Effector memory CD8-positive, alpha-beta T cell (primary cell): ENCODE measurements around the gene ACLY.
"Not testable (repeated sequence)": the region's sequence is repeated elsewhere in the genome, so short reads cannot be mapped to it uniquely, and the experiment has no call there.

Experiments used
- ATAC-seq: fragments of 150-1000 bp; cut with Tn5 transposase; replicated peaks from 2 replicates; pipeline ENCODE4 v1.10.0; 2021; ENCODE audit warnings: mild to moderate bottlenecking, moderate library complexity
- DNase-seq, 3 experiments: peaks; one replicate each; pipeline ENCODE4 v3.0.0; 2021
- H3K27ac Mint-ChIP-seq, 2 donors: one replicate each; pipeline ENCODE4 v1.8.0; 2022; ENCODE audit warnings: mild to moderate bottlenecking in 2 of 2, mixed read lengths in 2 of 2, moderate library complexity in 2 of 2
- H3K27me3 Mint-ChIP-seq, 2 donors: one replicate each; pipeline ENCODE4 v1.8.0; 2022; ENCODE audit warnings: mixed read lengths in 2 of 2
- H3K36me3 Mint-ChIP-seq: one replicate; pipeline ENCODE4 v1.8.0; 2022; ENCODE audit warnings: mild to moderate bottlenecking, moderate library complexity, mixed read lengths; ENCODE audit not compliant: insufficient read depth
- H3K4me1 Mint-ChIP-seq, 2 donors: one replicate each; pipeline ENCODE4 v1.8.0; 2022; ENCODE audit warnings: low read depth in 2 of 2, mixed read lengths in 2 of 2
- H3K4me3 Mint-ChIP-seq, 2 donors: one replicate each; pipeline ENCODE4 v1.8.0; 2022; ENCODE audit warnings: mild to moderate bottlenecking in 2 of 2, mixed read lengths in 2 of 2, moderate library complexity in 2 of 2
- H3K9me3 Mint-ChIP-seq, 2 donors: one replicate each; pipeline ENCODE4 v1.8.0; 2022; ENCODE audit warnings: mixed read lengths in 2 of 2

The ACLY gene

DNA sequence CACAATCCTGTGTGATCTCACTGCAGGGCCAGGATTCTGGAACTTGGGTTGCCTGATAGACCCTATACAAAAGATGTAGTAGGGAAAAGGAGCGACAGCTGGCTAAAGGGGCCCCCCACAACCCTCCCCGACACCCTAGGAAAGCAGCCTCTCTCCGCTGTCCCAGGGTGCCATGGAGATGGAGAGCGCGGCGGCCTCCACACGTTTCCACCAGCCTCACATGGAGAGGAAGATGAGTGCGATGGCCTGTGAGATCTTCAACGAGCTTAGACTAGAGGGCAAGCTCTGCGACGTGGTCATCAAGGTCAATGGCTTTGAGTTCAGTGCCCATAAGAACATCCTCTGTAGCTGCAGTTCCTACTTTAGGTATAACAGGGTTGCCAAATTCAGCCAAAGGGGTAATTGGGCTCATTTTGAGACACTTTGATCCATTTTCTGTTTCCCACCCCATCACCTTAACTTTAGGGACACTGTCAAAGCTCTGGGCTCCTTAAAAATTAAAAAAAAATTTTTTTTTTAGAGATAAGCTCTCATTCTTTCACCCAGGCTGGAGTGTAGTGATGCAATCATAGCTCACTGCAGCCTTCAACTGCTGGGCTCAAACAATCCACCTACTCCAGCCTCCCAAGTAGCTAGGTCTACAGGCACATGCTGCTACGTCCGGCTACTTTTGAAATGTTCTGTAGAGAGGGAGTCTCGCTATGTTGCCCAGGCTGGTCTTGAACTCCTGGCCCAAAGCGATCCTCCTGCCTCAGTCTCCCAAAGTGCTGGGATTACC, 80.8 kb downstream of the ACLY start, which contains the start of gene KLHL10:
Gene KLHL10, plus strand, starts transcription at position 65 of the 778 bp plus-strand sequence. Its CDS starts 108 bp downstream, at position 173.
- H3K36me3 Mint-ChIP-seq = peaks cover 4% of the 10 kb centered on the region
- peaks cover 0 to 9% of the 10 kb centered on the region in 2 donors for H3K27me3 Mint-ChIP-seq
- H3K27ac Mint-ChIP-seq = no peak within 1 kb of the TSS
- no peaks in the 10 kb centered on the region for H3K9me3 Mint-ChIP-seq
- peak within 1 kb of the TSS; percentile 80 for H3K4me3 Mint-ChIP-seq
- DNase-seq (no peak), ATAC-seq (no peak)
- H3K4me1 Mint-ChIP-seq = peaks cover 7 to 8% of the 10 kb centered on the region in 2 donors

DNA sequence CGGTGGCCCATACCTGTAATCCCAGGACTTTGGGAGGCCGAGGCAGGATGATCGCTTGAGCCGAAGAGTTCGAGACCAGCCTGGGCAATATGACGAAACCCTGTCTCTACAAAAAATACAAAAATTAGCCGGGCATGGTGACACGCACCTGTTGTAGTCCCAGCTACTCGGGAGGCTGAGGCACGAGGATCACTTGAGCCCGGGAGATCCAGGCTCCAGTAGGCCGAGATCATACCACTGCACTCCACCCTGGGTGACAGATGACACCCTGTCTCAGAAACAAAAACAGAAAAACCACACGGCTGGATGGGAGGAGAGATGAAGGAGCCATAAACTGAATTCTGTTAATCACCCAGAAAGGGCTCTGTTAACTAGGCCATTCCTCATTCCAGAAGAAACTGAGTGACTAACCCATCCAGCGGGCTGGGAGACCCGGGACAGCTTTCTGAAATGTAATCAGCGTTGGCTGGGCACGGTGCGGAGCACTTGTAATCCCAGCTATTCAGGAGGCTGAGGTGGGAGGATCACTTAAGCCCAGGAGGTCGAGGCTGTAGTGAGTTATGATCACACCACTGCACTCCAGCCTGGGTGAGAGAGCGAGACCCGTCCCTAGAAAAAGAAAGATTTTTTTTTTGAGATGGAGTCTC, 82.1 kb downstream of the ACLY start:
- H3K4me1 Mint-ChIP-seq = peaks cover 7 to 8% of the 10 kb centered on the region in 2 donors
- H3K36me3 Mint-ChIP-seq = peaks cover 4% of the 10 kb centered on the region
- no peak overlapping the region for H3K27ac Mint-ChIP-seq
- no peak for DNase-seq
- peaks cover 0 to 9% of the 10 kb centered on the region in 2 donors for H3K27me3 Mint-ChIP-seq
- no peaks in the 10 kb centered on the region for H3K9me3 Mint-ChIP-seq
- no peak for ATAC-seq
- peak overlapping the region; percentile 80 for H3K4me3 Mint-ChIP-seq

DNA sequence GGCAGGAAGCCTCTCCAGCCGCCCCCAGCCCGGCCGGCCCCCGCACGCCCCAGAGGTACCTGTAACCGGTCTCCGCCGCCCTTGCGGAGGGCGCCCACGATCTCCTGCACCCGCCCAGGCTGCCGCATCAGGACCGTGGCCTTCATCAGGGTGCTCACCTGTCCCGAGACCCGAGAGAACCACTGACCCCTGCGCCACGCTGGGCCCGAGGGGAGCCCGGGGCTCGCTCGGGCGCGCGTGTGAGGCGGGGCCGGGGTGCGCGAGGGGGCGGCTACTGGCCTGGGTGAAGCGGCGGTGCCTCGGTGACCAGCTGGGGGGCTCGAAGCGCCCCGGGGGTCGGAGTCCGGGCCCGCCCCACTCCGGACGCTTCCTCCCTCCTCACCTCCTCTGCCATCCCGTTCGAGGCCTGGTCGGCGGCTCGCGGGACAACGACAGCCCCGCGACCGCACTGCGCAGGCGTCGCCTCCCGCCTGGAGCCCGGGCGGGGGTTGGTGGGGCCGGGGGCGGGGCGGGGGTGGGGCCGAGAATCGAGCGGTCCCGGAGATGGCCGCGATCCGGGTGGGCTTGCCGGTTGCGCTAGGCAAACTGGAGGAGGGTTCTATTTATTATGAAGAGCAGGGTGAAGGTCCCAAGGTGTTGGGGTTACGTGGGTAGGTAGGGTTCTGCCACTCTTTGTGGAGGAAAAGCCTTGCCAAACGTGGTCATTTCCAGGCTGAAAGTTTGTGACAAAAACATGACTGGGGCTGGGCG, 82.8 kb downstream of the ACLY start, which contains the start of gene NT5C3B:
Gene NT5C3B, minus strand, starts transcription at position 433 of the 750 bp plus-strand sequence. Its CDS starts 39 bp downstream, at position 394.
- H3K9me3 Mint-ChIP-seq = no peaks in the 10 kb centered on the region
- peak within 1 kb of the TSS; percentile 35 to 69 for H3K27ac Mint-ChIP-seq
- ATAC-seq (peak; percentile 84), DNase-seq (peak; percentile 23 to 34 (median 27))
- H3K4me1 Mint-ChIP-seq = peaks cover 7 to 8% of the 10 kb centered on the region in 2 donors
- H3K36me3 Mint-ChIP-seq = peaks cover 7% of the 10 kb centered on the region
- H3K27me3 Mint-ChIP-seq = peaks cover 0 to 9% of the 10 kb centered on the region in 2 donors
- peak within 1 kb of the TSS; percentile 80 for H3K4me3 Mint-ChIP-seq

DNA sequence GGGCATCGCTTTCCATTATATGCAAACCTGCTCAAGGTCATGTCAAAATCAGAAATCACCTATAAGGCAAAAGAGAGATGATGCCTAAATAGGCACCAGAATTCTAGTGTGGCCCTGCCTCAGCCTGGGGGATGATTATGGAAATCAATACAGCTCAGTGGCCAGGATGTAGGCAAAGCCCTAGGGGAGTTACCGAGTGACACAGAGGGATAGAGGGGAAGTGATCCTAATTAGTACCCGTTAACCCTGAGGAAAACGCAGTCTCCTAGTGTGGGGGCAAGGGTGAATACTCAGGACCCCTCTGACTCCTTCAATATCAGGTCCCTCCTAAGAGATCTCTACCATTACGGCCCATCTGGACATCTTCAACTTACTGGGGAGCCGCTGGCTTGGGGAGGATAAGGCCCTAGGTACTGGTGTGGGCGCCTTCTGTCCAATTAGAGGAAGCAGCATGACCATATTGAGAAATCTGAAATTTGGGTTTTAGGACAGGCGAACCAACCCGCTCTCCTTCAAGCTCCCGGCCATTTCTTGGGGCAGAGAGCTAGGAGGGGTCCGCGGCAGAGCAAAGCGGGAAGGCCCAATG, 83.4 kb downstream of the ACLY start:
- peak overlapping the region; percentile 80 for H3K4me3 Mint-ChIP-seq
- no peaks in the 10 kb centered on the region for H3K9me3 Mint-ChIP-seq
- H3K27me3 Mint-ChIP-seq = peaks cover 0 to 9% of the 10 kb centered on the region in 2 donors
- peaks cover 7 to 8% of the 10 kb centered on the region in 2 donors for H3K4me1 Mint-ChIP-seq
- DNase-seq (no peak), ATAC-seq (peak; percentile 31)
- peaks cover 12% of the 10 kb centered on the region for H3K36me3 Mint-ChIP-seq
- H3K27ac Mint-ChIP-seq = peak overlapping the region; percentile 35 to 69

DNA sequence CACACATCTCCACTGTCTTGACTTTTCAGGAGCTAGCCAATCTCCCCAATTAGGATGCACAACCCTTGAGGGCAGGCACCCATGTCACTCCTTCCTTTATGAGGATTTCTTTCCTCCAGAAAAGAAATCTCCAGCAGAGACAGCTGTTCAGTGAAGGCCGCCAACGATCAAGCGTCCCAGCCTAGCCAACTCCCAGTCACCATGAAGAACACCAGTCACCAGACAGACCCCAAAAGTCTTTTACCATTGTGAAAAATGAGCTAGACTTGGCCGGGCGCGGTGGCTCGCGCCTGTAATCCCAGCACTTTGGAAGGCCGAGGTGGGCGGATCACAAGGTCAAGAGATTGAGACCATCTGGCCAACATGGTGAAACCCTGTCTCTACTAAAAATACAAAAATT, 88.8 kb downstream of the ACLY start:
- not testable (repeated sequence) for H3K27me3 Mint-ChIP-seq, H3K9me3 Mint-ChIP-seq, ATAC-seq, H3K4me3 Mint-ChIP-seq, H3K27ac Mint-ChIP-seq, DNase-seq, H3K4me1 Mint-ChIP-seq
- H3K36me3 Mint-ChIP-seq = peaks cover 27% of the 10 kb centered on the region

DNA sequence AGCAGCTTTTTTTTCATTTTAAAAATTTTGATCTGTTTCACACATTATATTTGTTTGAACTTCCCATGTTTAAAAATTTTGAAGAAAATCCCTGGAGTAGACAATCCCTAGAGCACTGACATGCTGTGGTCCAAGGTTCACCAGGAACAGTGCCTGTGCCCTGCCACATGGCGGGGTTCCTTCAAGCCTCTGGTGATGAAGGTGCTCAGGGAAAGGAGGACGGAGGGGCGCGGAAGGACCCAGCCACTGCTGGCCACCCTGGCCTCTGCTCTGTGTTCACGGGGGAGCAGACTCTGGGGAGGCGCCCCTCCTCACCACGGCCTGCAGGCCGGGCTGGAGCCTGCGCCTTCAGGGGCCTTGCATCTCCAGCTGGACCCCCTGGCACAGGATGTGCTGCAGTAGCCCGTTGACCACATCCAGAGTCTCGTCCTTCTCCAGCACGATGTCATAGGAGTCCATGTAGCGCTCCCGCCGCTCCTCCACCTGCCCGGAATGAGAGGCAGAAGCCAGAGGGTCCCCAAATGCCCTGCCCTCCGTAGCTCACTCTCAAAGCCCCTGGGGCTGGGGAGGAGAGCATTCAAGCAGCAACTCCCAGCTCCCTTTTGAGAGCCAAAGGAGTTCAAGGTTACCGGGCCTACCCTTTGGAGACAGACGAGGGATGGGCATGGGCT, 93.4 kb downstream of the ACLY start:
- peaks cover 15% of the 10 kb centered on the region for H3K36me3 Mint-ChIP-seq
- DNase-seq = no peak
- peak overlapping the region in 1 of 2 donors; percentile 59 for H3K27ac Mint-ChIP-seq

DNA sequence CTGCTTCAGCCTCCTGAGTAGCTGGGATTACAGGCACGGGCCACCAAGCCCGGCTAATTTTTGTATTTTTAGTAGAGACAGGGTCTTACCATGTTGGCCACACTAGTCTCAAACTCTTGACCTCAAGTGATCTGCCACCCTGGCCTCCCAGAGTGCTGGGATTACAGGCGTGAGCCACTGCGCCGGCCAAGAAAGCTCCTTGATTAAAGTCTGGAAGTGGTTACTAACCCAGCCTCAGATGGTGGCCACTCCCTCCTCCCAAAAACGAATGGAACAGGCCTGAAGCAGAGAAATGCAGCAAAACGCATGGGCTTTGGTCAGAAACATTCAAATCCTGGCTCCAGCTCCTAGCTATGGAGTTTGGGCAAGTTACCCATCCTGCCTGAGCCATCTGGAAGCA, 94.7 kb downstream of the ACLY start:
- Mint-ChIP-seq H3K36me3 (peaks cover 15% of the 10 kb centered on the region), H3K27me3 (peaks cover 0 to 11% of the 10 kb centered on the region in 2 donors), H3K4me3 (no peak overlapping the region), H3K9me3 (no peaks in the 10 kb centered on the region), H3K27ac (no peak overlapping the region), H3K4me1 (no peaks in the 10 kb centered on the region)
- no peak for DNase-seq
- no peak for ATAC-seq

More for the DNA sequence above, 93.4 kb downstream of the ACLY start:
- H3K4me3 Mint-ChIP-seq = no peak overlapping the region
- no peaks in the 10 kb centered on the region for H3K27me3 Mint-ChIP-seq
- no peaks in the 10 kb centered on the region for H3K4me1 Mint-ChIP-seq
- no peaks in the 10 kb centered on the region for H3K9me3 Mint-ChIP-seq
- ATAC-seq = no peak

DNA sequence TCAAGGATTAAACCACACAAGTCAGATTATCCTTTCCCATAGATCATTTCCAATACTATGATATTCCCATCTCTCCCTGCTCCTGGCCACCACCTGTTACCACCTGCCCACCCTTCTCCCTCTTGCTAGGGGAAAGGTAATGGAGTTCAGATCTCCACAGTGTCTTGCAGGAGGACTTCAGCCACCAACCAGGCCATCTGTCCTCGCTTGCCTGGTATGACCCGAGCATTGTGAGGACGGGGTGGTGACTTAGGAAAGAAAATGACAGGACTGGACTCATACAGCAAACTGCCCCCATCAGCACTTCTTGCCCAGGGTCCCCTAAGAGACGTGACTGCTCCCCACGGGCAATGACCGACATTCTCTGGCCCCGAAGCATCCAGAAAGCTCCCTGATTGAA, 95.2 kb downstream of the ACLY start:
- no peak overlapping the region for H3K4me3 Mint-ChIP-seq
- no peak overlapping the region for H3K27ac Mint-ChIP-seq
- H3K4me1 Mint-ChIP-seq = no peaks in the 10 kb centered on the region
- no peak for ATAC-seq
- H3K36me3 Mint-ChIP-seq = peaks cover 15% of the 10 kb centered on the region
- H3K27me3 Mint-ChIP-seq = peaks cover 0 to 12% of the 10 kb centered on the region in 2 donors
- DNase-seq = no peak
- no peaks in the 10 kb centered on the region for H3K9me3 Mint-ChIP-seq

DNA sequence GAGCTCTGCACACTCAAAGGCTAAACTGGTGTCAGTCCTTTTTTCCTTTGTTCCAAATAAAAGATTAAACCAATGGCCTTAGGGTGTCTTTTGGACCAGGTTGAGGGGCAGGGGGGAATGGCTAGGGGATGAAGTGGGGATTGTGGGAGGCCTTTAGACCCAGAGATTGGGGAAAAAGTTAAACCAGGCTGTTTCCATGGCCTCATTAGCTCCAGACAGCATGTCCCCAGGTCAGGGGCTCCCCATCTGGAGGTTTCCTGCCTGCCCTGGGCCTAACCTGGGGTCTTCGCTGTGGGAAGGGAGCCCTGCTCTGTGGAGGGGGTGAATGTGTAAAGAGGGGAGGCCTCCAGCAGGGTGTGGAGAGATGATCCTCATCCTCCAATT, 95.6 kb downstream of the ACLY start:
- Mint-ChIP-seq H3K27me3 (peaks cover 4 to 16% of the 10 kb centered on the region in 2 donors), H3K4me3 (no peak overlapping the region), H3K27ac (peak overlapping the region in 1 of 2 donors; percentile 1), H3K36me3 (peaks cover 15% of the 10 kb centered on the region), H3K4me1 (no peaks in the 10 kb centered on the region), H3K9me3 (no peaks in the 10 kb centered on the region)
- DNase-seq (no peak), ATAC-seq (no peak)

DNA sequence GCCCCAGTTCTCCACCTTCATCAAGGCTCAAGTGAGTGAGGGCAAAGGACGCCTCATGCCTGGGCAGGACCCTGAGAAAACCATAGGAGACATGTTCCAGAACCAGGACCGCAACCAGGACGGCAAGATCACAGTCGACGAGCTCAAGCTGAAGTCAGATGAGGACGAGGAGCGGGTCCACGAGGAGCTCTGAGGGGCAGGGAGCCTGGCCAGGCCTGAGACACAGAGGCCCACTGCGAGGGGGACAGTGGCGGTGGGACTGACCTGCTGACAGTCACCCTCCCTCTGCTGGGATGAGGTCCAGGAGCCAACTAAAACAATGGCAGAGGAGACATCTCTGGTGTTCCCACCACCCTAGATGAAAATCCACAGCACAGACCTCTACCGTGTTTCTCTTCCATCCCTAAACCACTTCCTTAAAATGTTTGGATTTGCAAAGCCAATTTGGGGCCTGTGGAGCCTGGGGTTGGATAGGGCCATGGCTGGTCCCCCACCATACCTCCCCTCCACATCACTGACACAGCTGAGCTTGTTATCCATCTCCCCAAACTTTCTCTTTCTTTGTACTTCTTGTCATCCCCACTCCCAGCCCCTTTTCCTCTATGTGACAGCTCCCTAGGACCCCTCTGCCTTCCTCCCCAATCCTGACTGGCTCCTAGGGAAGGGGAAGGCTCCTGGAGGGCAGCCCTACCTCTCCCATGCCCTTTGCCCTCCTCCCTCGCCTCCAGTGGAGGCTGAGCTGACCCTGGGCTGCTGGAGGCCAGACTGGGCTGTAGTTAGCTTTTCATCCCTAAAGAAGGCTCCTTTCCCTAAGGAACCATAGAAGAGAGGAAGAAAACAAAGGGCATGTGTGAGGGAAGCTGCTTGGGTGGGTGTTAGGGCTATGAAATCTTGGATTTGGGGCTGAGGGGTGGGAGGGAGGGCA, 96.3 kb downstream of the ACLY start:
- Mint-ChIP-seq H3K36me3 (peaks cover 15% of the 10 kb centered on the region), H3K27me3 (peaks cover 8 to 20% of the 10 kb centered on the region in 2 donors), H3K4me1 (no peaks in the 10 kb centered on the region), H3K4me3 (no peak overlapping the region), H3K9me3 (no peaks in the 10 kb centered on the region), H3K27ac (peak overlapping the region in 1 of 2 donors; percentile 1)
- ATAC-seq = no peak
- DNase-seq = no peak

DNA sequence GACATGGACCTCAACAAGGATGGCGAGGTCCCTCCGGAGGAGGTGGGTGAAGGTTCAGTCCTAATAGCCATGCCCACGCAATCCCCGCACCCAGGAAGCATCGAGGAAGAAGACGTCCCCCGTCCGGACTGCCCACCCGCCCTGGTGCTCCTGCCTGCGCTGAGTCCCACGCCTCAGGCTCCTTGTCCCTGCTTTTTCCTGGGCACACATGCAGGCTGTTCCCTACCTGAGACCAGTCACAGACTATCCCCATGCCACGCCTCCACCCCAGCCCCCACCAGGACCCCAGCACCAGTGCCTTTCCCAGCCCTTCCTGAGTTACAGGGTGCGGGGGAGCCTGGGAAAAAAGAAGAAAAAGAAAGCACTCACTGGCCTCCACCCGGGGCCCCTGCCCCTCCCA, 97.0 kb downstream of the ACLY start:
- H3K4me3 Mint-ChIP-seq = no peak overlapping the region
- no peak overlapping the region for H3K27ac Mint-ChIP-seq
- DNase-seq (no peak), ATAC-seq (no peak)
- H3K27me3 Mint-ChIP-seq = peaks cover 8 to 20% of the 10 kb centered on the region in 2 donors
- H3K4me1 Mint-ChIP-seq = no peaks in the 10 kb centered on the region
- peaks cover 11% of the 10 kb centered on the region for H3K36me3 Mint-ChIP-seq
- H3K9me3 Mint-ChIP-seq = no peaks in the 10 kb centered on the region

DNA sequence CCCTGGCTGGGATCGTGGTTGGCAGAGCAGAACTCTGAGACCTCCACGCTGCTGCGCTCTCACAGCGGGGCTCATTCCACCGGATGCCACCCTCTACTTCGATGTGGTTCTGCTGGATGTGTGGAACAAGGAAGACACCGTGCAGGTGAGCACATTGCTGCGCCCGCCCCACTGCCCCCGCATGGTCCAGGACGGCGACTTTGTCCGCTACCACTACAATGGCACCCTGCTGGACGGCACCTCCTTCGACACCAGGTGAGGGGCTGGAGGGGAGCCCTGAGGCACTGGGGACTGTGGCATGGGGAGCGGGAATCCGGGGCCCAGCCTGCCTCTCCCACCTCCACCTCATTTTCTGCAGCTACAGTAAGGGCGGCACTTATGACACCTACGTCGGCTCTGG, 100.7 kb downstream of the ACLY start:
- DNase-seq = no peak
- H3K4me1 Mint-ChIP-seq = peaks cover 0 to 5% of the 10 kb centered on the region in 2 donors
- H3K9me3 Mint-ChIP-seq = no peaks in the 10 kb centered on the region
- H3K36me3 Mint-ChIP-seq = peaks cover 4% of the 10 kb centered on the region
- ATAC-seq = no peak
- H3K4me3 Mint-ChIP-seq = no peak overlapping the region
- peaks cover 8 to 20% of the 10 kb centered on the region in 2 donors for H3K27me3 Mint-ChIP-seq
- no peak overlapping the region for H3K27ac Mint-ChIP-seq
